GM18505 (cell line): ENCODE data around the gene GON4L.

Experiments
- ATAC-seq: cut with Tn5 transposase; IDR thresholded peaks from one replicate; pipeline ENCODE4 v1.9.1; 2021; ENCODE audit not compliant: unreplicated experiment
- POLR2A ChIP-seq: IDR thresholded peaks from 4 replicates; pipeline ENCODE4 v1.6.1; 2011; ENCODE audit warnings: borderline replicate concordance; ENCODE audit not compliant: insufficient read depth, insufficient read length; ENCODE audit errors: extremely low read depth

Gene GON4L

DNA sequence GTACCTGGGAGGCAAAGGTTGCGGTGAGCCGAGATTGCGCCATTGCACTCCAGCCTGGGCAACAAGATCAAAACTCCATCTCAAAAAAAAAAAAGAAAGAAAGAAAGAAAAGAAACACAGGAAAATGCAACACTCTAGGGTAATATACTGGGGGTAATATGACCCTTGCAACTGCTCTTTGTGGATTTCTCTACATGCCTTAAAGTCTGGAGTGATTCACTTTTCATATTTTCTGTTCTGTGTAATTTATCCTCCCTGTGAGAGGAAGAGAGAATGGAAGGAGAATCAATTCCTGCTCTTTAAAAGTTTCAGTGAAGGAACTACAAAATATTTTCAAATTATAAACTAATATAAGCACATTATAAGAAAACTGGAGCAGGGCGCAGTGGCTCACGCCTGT is 31.5 kb upstream of the GON4L start:
- ATAC-seq, result no peak
- TF ChIP-seq POLR2A, result no peak

DNA sequence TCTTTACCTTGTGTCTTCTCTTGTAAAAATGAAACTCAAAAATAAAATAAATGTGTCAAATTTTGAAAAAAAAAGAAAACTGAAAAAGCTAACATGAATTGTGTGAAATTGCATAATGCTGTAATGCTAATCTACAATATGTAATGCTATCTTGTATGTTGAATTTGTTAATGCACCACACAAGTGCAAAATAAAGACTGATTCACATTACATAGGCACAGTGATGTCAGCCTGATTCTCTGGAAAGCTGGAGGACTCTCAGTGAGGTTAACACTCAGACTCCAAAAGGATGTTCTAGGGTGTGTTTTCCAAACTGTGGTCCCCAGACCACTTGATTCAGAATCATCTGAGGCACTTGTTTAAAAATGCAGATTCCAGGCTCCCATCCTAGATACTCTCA is 28.0 kb upstream of the GON4L start:
- TF ChIP-seq POLR2A, result no peak
- ATAC-seq, result no peak

DNA sequence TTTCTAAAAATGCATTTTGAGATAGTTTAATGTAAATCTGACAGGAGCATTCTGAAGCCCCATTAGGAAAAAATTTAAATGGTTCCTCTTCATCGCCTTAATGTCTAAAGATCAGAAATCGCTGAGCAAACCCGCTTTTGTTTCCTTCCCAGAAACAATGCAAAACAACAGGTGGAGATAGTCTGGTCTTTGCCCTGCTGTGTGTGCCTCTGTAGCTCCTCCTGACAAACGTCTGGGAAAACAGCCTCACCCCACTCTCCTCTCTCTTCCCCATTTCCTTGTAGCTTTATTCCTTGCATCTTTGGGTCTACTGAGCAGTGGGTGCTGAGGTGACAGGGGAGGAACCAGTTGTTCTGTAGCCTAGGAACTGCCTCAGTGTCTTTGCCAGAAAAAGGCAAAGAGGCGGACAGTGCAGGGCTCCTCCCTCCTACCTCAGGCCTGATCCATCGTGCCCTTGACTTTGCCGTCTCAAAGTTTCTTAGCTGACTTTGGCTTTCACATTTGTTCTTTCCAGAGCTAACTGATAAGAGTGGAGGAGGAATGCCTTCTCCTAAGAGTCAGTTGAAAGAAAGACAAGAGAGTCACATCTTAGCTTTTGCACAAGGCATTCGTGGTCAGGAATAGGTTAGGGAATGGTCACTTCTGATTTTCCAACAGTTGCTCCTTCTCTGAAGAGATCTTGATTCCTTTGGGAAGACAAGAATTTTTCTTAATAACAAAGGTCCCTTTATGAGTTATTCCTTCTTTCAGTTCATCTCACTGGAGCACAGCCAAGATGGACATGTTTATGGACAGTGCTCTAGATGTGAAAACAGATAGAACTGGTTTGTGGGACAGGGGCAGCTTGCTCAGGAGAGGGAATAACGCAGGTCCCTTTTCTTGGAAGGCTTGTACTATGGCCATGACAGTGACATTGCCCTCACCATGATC is 27.3 kb upstream of the GON4L start:
- TF ChIP-seq POLR2A, result no peak

GRCh38 chr1:155882766-155883165 is 25.8 kb upstream of the GON4L start:
- no peak for ATAC-seq
- no peak for TF ChIP-seq POLR2A

More for the DNA sequence above, 27.3 kb upstream of the GON4L start:
- no peak for ATAC-seq

GRCh38 chr1:155882235-155882634 is 25.2 kb upstream of the GON4L start:
- ATAC-seq, result no peak

DNA sequence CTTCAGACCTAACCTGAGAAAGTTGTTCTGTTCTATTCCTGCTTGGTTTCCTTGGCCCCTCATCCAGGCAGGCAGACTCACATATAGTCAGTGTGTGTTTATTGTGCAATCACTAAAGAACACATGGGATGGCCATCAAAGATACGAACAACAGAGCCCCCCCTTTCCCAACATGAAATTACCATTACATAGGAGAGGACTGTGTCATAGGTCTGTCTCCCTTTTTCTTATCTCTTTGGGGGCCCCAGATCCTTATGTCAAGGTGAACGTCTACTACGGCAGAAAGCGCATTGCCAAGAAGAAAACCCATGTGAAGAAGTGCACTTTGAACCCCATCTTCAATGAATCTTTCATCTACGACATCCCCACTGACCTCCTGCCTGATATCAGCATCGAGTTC is 23.9 kb upstream of the GON4L start:
- no peak for ATAC-seq
- no peak for TF ChIP-seq POLR2A

More at GRCh38 chr1:155882235-155882634, 25.2 kb upstream of the GON4L start:
- no peak for TF ChIP-seq POLR2A

GRCh38 chr1:155880251-155880650 is 23.2 kb upstream of the GON4L start:
- no peak for ATAC-seq
- TF ChIP-seq POLR2A, result no peak

DNA sequence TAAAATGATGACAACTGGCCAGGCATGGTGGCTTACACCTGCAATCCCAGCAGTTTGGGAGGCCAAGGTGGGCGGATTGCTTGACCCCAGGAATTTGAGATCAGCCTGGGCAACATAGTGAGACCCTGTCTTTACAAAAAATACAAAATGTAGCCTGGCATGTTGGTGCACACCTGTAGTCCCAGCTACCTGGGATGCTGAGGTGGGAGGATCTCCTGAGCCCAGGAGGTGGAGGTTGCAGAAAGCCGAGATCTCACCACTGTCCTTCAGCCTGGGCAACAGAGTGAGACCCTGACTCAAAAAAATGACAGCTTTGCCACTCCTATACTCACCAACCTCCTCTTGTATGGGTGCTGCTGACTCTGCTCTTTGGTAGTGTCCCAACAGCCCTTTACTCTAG is 20.9 kb upstream of the GON4L start:
- TF ChIP-seq POLR2A, result no peak
- no peak for ATAC-seq

DNA sequence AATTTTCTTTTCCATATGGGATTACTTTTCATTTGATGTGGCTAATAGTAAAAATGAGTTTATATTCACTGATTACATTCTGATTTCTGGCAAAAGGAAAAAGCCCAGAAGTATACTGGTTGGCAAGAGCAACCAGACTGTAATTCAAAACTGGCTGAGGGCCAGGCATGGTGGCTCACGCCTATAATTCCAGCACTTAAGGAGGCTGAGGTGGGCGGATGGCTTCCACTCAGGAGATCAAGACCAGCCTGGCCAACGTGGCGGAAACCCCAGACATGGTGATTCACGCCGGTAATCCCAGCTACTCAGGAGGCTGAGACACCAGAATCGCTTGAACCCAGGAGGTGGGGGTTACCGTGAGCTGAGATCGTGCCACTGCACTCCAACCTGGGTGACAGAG is 16.8 kb upstream of the GON4L start:
- no peak for TF ChIP-seq POLR2A
- ATAC-seq, result no peak

GRCh38 chr1:155872527-155872926 is 15.5 kb upstream of the GON4L start:
- no peak for TF ChIP-seq POLR2A
- no peak for ATAC-seq

DNA sequence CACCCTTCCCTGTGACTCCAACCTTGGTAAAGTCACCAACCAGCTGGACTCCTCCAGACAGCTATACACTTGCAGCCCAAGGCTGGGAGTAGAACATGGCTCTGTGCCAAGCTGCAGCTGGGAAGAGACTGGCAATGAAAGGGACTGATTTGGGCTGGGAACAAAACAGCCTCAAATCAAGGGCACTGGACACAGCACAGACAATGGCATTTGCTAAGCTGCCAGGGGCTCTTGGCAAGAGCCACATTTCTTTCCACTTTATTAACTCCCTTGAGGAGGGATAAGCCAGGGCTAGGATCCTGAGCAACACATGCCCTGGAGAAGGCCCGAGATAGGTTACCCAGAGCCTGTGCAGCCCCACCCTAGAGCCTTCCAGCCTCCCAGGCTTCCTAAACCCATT is 14.4 kb upstream of the GON4L start:
- no peak for TF ChIP-seq POLR2A
- ATAC-seq, result no peak

DNA sequence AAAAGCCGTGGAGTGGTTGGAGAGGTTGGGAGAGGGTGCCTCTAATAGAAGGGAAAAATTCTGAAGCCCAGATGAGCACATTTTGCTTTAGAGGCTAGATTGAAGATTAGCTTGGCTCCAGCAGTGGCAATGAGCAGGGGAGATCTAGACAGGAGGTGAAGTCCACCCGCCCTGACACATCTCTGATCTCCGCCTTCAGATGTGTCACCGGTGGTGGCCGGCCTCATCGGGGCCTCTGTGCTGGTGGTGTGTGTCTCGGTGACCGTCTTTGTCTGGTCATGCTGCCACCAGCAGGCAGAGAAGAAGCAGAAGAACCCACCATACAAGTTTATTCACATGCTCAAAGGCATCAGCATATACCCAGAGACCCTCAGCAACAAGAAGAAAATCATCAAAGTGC is 10.8 kb upstream of the GON4L start:
- ATAC-seq, result no peak
- no peak for TF ChIP-seq POLR2A

- no peak for ATAC-seq
These were observed 7.4 kb upstream of the GON4L start for GRCh38 chr1:155864393-155864792.

GRCh38 chr1:155861896-155862295 is 4.9 kb upstream of the GON4L start:
- ATAC-seq, result no peak
- no peak for TF ChIP-seq POLR2A

More at GRCh38 chr1:155864393-155864792, 7.4 kb upstream of the GON4L start:
- TF ChIP-seq POLR2A, result no peak
